Liver (tissue), 9 donors: ENCODE results near the gene FAM204A. TPM values are rescaled to one million over a fixed set of nuclear protein-coding genes. Genes with fewer than 3 reads are reported as not detected.
A peak's percentile ranks its signal among the peaks of the same experiment; 100 is the strongest.

Experiments used
- DNase-seq: peaks from one replicate; pipeline ENCODE4 v3.0.0-alpha.2; 2017; ENCODE audit warnings: low spot score
- H3K27ac ChIP-seq, 2 donors: one replicate each; pipeline ENCODE4 v1.7.0; 2013; ENCODE audit warnings: inconsistent platforms in 2 of 2, low read length in 2 of 2, control low read depth in 1 of 2, low read depth in 1 of 2, mild to moderate bottlenecking in 1 of 2
- H3K27me3 ChIP-seq, 4 donors: one replicate each; pipeline versions ENCODE4 v1.6.1 to v1.7.0; 2013; ENCODE audit warnings: low read length in 3 of 4, inconsistent platforms in 1 of 4, mild to moderate bottlenecking in 1 of 4, moderate library complexity in 1 of 4; ENCODE audit not compliant: control insufficient read depth in 4 of 4, insufficient read depth in 4 of 4
- H3K36me3 ChIP-seq, 4 donors: one replicate each; pipeline versions ENCODE4 v1.6.1 to v1.7.0; 2013; ENCODE audit warnings: low read length in 3 of 4, mild to moderate bottlenecking in 3 of 4, low read depth in 1 of 4, moderate library complexity in 1 of 4; ENCODE audit not compliant: control insufficient read depth in 4 of 4, insufficient read depth in 3 of 4
- H3K4me1 ChIP-seq, 4 donors: one replicate each; pipeline versions ENCODE4 v1.6.1 to v1.7.0; 2013; ENCODE audit warnings: low read length in 3 of 4, mild to moderate bottlenecking in 3 of 4, moderate library complexity in 1 of 4; ENCODE audit not compliant: control insufficient read depth in 4 of 4, insufficient read depth in 4 of 4
- H3K4me3 ChIP-seq, 3 donors: one replicate each; pipeline versions ENCODE4 v1.6.1 to v1.7.0; 2013; ENCODE audit warnings: low read length in 3 of 3, control low read depth in 1 of 3, low read depth in 1 of 3, mild to moderate bottlenecking in 1 of 3
- H3K9ac ChIP-seq, 2 donors: one replicate each; pipeline ENCODE4 v1.7.0; 2013; ENCODE audit warnings: low read length in 2 of 2, mild to moderate bottlenecking in 2 of 2, moderate library complexity in 2 of 2, control low read depth in 1 of 2, low read depth in 1 of 2
- H3K9me3 ChIP-seq, 4 donors: one replicate each; pipeline versions ENCODE4 v1.6.1 to v1.7.0; 2013; ENCODE audit warnings: low read length in 3 of 4; ENCODE audit not compliant: control insufficient read depth in 4 of 4
- CTCF ChIP-seq: fragments of 150-350 bp; IDR thresholded peaks from 2 replicates; pipeline ENCODE4 v1.5.1; 2017; ENCODE audit warnings: improper control_type of control experiment, low read depth, low read length; ENCODE audit not compliant: missing input control
- EGR1 ChIP-seq, 2 donors: IDR thresholded peaks; 2 replicates each; pipeline ENCODE4 v1.6.1; 2016 to 2018; ENCODE audit warnings: antibody characterized with exemption in 2 of 2, low read depth in 2 of 2
- FOXA2 ChIP-seq: IDR thresholded peaks from 2 replicates; pipeline ENCODE4 v1.6.1; 2016; ENCODE audit warnings: antibody characterized with exemption
- HNF4A ChIP-seq, 2 donors: conservative IDR thresholded peaks; 2 replicates each; pipeline ENCODE4 v1.6.1; 2016; ENCODE audit warnings: antibody characterized with exemption in 2 of 2, mild to moderate bottlenecking in 2 of 2
- HNF4G ChIP-seq: IDR thresholded peaks from 2 replicates; pipeline ENCODE4 v1.6.1; 2016; ENCODE audit warnings: antibody characterized with exemption
- JUND ChIP-seq, 2 donors: IDR thresholded peaks; 2 replicates each; pipeline ENCODE4 v1.6.1; 2016; ENCODE audit warnings: antibody characterized with exemption in 2 of 2
- NR2F2 ChIP-seq: IDR thresholded peaks from 2 replicates; pipeline ENCODE4 v1.6.1; 2016; ENCODE audit warnings: antibody characterized with exemption
- RAD21 ChIP-seq, 2 donors: IDR thresholded peaks; 2 replicates each; pipeline ENCODE4 v1.6.1; 2016; ENCODE audit warnings: antibody characterized with exemption in 2 of 2, mild to moderate bottlenecking in 2 of 2
- REST ChIP-seq: IDR thresholded peaks from 2 replicates; pipeline ENCODE4 v1.6.1; 2016; ENCODE audit warnings: antibody characterized with exemption, mild to moderate bottlenecking
- RXRA ChIP-seq, 2 donors: IDR thresholded peaks; 2 replicates each; pipeline ENCODE4 v1.6.1; 2017 to 2018; ENCODE audit warnings: antibody characterized with exemption in 2 of 2, mild to moderate bottlenecking in 1 of 2
- TAF1 ChIP-seq: conservative IDR thresholded peaks from 2 replicates; pipeline ENCODE4 v1.6.1; 2016; ENCODE audit warnings: antibody characterized with exemption, mild to moderate bottlenecking
- YY1 ChIP-seq: IDR thresholded peaks from 2 replicates; pipeline ENCODE4 v1.6.1; 2016; ENCODE audit warnings: antibody characterized with exemption, mild to moderate bottlenecking
- WGBS: extraction: QIAGEN DNeasy Blood & Tissue Kit; methylation state at CpG from one replicate; pipeline ENCODE4 v1.1.7; 2013; 5-methylcytosine and 5-hydroxymethylcytosine counted together
- polyA plus RNA-seq, 2 donors: library from polyadenylated mRNA; stranded (reverse) in 1 of 2; unstranded in 1 of 2; fragments of 200-250 nt in 1 of 2; fragments of >200 nt in 1 of 2; fragmentation: Nextera tagmentation in 1 of 2; extraction: Ambion mirVana in 1 of 2; gene quantifications; one replicate each; pipeline versions ENCODE4 v1.2.1 to v1.2.3, GENCODE V29; 2013 to 2015
- total RNA-seq, 2 donors: library from RNA; depleted of rRNA; stranded (reverse); fragments of >200 nt; gene quantifications; one replicate each; pipeline ENCODE4 v1.2.3, GENCODE V29; 2014
- TF ChIP-seq, protein P1 (sequence below): IDR thresholded peaks from 2 replicates; pipeline ENCODE4 v1.6.1; 2016; ENCODE audit warnings: antibody characterized with exemption
- TF ChIP-seq, protein P2 (sequence below): IDR thresholded peaks from 2 replicates; pipeline ENCODE4 v1.6.1; 2016; ENCODE audit warnings: antibody characterized with exemption
- TF ChIP-seq, protein P3 (sequence below): IDR thresholded peaks from 2 replicates; pipeline ENCODE4 v1.6.1; 2016; ENCODE audit warnings: antibody characterized with exemption
- donor health status: healthy.
- donor health status: healthy.
- donor health status: healthy.
- donor health status: healthy.
- donor health status: healthy.

The FAM204A gene
- total and polyA plus RNA-seq, 4 donors: 17.4 to 22.8 (median 21.3) TPM

DNA sequence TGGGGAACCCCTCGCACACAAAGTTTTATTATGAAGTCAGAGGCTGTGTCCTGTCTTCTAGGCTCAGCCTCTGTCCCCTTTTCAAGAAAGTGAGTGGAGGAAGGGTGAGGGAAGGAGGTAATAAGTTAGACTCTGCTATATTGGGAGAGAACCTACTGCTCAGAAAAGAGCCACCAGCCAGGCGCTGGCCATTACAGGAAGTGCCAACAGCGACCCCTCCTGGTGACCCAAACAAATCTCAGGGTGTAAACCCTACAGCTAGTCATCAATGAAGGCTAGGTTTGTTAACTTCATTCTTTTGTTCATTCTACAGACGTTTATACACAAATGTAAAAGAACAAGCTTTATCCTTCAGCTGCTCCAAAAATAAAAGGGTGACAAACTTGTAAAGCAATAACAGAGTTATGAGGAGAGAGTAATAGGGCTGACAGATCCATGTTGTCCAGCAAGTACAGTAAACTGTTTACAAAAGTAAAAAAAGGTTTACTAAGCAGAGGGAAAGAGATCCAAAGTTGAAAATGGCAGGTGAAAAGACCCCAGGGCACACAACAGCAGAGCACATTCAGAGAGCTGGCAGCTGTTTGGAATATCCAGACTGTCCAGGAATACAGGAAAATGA lies 82.7 kb downstream of the FAM204A start:
- no peak overlapping the region for H3K27ac ChIP-seq
- peaks cover 0 to 11% (median 4%) of the 10 kb centered on the region in 4 donors for H3K27me3 ChIP-seq
- peak; percentile 39 for DNase-seq
- no peaks in the 10 kb centered on the region for H3K9me3 ChIP-seq
- no peak overlapping the region for H3K4me3 ChIP-seq
- no peaks in the 10 kb centered on the region for H3K36me3 ChIP-seq
- WGBS: 24% methylated on average over 4 of the region's 4 CpGs
- H3K9ac ChIP-seq: no peak overlapping the region
- no peak for TF ChIP-seq EGR1 (IDR thresholded peaks at IDR 0.05; ENCODE audit: low read depth in 2 of 2)
- TF ChIP-seq CTCF: peak; percentile 26
- no peak for TF ChIP-seq HNF4A (conservative IDR thresholded peaks at IDR 0.05)
- TF ChIP-seq REST: no peak
- TF ChIP-seq JUND (IDR thresholded peaks at IDR 0.05): no peak
- peak; percentile 13 to 46 for TF ChIP-seq RAD21 (IDR thresholded peaks at IDR 0.05)
- TF ChIP-seq, protein P1, sequence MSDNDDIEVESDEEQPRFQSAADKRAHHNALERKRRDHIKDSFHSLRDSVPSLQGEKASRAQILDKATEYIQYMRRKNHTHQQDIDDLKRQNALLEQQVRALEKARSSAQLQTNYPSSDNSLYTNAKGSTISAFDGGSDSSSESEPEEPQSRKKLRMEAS: no peak
- TF ChIP-seq, protein P2, sequence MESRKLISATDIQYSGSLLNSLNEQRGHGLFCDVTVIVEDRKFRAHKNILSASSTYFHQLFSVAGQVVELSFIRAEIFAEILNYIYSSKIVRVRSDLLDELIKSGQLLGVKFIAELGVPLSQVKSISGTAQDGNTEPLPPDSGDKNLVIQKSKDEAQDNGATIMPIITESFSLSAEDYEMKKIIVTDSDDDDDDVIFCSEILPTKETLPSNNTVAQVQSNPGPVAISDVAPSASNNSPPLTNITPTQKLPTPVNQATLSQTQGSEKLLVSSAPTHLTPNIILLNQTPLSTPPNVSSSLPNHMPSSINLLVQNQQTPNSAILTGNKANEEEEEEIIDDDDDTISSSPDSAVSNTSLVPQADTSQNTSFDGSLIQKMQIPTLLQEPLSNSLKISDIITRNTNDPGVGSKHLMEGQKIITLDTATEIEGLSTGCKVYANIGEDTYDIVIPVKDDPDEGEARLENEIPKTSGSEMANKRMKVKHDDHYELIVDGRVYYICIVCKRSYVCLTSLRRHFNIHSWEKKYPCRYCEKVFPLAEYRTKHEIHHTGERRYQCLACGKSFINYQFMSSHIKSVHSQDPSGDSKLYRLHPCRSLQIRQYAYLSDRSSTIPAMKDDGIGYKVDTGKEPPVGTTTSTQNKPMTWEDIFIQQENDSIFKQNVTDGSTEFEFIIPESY: no peak
- no peak for TF ChIP-seq RXRA (IDR thresholded peaks at IDR 0.05)
- no peak for TF ChIP-seq FOXA2
- H3K4me1 ChIP-seq: no peaks in the 10 kb centered on the region

DNA sequence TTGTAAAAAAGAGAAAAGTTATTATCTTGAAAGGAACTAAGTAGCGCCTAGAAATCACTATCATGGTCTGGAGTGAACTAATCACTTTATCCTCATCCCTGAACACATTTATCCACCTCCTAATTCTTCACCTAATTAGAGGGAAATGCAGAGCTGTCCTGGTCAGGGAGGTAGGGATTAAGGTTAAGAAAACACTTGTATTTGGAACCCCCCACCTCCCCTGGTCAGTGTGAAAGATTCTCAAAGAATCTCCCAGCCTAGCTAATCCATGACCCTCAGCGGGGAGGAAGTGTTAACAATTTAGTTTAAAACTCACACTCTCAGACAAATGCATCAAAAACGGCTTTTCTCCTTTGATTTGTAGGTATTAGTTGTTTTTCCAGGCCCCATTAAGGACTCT lies 83.8 kb downstream of the FAM204A start:
- 43% methylated on average over 3 of the region's 3 CpGs for WGBS
- no peaks in the 10 kb centered on the region for H3K9me3 ChIP-seq
- DNase-seq: no peak
- no peak overlapping the region for H3K9ac ChIP-seq
- peaks cover 0 to 16% (median 4%) of the 10 kb centered on the region in 4 donors for H3K27me3 ChIP-seq
- H3K27ac ChIP-seq: no peak overlapping the region
- H3K36me3 ChIP-seq: no peaks in the 10 kb centered on the region
- no peaks in the 10 kb centered on the region for H3K4me1 ChIP-seq
- H3K4me3 ChIP-seq: no peak overlapping the region
- no peak for TF ChIP-seq NR2F2
- no peak for TF ChIP-seq JUND (IDR thresholded peaks at IDR 0.05)
- TF ChIP-seq, protein P2: no peak
- TF ChIP-seq EGR1 (IDR thresholded peaks at IDR 0.05; ENCODE audit: low read depth in 2 of 2): no peak
- TF ChIP-seq TAF1: no peak
- no peak for TF ChIP-seq RAD21 (IDR thresholded peaks at IDR 0.05)
- TF ChIP-seq, protein P3, sequence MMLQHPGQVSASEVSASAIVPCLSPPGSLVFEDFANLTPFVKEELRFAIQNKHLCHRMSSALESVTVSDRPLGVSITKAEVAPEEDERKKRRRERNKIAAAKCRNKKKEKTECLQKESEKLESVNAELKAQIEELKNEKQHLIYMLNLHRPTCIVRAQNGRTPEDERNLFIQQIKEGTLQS: no peak
- TF ChIP-seq REST: no peak
- TF ChIP-seq HNF4G: no peak
- TF ChIP-seq YY1: no peak
- TF ChIP-seq RXRA (IDR thresholded peaks at IDR 0.05): no peak
